ENCODE measurements around the gene SYNGR3.

SYNGR3 gene

DNA sequence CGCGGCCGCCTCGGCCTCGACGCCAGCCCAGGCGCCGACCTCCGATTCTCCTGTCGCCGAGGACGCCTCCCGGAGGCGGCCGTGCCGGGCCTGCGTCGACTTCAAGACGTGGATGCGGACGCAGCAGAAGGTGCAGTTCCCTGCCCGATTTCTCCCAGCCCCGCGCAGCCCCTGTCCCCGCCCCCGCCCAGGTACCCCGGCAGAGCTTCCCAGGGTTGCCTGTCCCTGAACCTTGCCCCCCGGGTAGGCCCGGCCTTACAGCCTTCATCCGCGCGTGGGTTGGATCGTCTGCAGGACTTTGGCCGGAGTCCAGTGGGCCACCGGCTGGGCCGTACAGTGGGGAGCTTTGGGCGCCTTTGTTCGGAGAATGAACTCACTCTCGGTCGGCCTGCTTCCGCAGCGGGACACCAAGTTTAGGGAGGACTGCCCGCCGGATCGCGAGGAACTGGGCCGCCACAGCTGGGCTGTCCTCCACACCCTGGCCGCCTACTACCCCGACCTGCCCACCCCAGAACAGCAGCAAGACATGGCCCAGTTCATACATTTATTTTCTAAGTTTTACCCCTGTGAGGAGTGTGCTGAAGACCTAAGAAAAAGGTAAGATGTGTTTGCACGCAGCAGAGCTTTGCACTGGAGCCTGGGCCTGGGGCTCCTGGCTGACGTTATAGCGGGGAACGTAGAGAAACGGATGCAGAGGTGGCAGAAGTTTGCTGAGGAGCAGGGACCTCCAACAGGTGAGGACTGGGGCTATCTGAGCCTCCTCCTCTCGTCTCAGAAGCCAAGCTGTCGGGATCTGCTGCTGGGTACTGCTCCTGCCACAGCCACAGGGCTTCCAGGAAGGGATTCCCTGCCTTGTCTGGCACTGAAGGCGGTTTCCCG is 5.2 kb upstream of the SYNGR3 start:
- DNase-seq: no peak
- H3K4me1 Mint-ChIP-seq: peaks cover 26% of the 10 kb centered on the region
- peaks cover 68% of the 10 kb centered on the region for H3K27me3 Mint-ChIP-seq (ENCODE audit: low read depth, poor library complexity)
- H3K36me3 Mint-ChIP-seq (ENCODE audit: low read depth): peaks cover 14% of the 10 kb centered on the region
- TF ChIP-seq, protein P1, sequence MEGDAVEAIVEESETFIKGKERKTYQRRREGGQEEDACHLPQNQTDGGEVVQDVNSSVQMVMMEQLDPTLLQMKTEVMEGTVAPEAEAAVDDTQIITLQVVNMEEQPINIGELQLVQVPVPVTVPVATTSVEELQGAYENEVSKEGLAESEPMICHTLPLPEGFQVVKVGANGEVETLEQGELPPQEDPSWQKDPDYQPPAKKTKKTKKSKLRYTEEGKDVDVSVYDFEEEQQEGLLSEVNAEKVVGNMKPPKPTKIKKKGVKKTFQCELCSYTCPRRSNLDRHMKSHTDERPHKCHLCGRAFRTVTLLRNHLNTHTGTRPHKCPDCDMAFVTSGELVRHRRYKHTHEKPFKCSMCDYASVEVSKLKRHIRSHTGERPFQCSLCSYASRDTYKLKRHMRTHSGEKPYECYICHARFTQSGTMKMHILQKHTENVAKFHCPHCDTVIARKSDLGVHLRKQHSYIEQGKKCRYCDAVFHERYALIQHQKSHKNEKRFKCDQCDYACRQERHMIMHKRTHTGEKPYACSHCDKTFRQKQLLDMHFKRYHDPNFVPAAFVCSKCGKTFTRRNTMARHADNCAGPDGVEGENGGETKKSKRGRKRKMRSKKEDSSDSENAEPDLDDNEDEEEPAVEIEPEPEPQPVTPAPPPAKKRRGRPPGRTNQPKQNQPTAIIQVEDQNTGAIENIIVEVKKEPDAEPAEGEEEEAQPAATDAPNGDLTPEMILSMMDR (IDR thresholded peaks at IDR 0.05): no peak
- no peaks in the 10 kb centered on the region for H3K9me3 Mint-ChIP-seq
- H3K27ac Mint-ChIP-seq: peak overlapping the region; percentile 51
- peak overlapping the region; percentile 89 for H3K4me3 Mint-ChIP-seq

DNA sequence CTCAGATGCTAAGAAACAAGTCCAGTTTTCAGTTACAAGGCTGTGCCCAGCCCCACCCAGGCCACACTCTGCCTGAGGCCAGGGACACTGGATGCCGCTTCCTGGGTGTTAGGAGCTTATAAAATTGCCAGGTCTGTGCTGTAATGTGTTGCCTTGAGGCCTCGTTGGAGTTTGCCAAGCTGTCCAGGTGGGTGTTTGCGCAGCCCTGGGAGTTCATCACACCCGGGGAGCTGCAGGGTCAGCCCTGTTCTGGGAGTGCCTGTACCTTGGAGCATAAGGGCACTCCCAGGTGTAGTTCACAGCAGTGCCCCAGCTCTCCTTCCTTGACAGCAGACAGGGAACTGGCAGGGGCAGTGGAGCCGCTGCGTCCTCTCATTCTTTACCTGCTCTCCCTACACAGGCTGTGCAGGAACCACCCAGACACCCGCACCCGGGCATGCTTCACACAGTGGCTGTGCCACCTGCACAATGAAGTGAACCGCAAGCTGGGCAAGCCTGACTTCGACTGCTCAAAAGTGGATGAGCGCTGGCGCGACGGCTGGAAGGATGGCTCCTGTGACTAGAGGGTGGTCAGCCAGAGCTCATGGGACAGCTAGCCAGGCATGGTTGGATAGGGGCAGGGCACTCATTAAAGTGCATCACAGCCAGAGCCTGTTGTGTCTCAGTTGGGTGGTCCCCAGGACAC is 4.2 kb upstream of the SYNGR3 start:
- H3K27ac Mint-ChIP-seq: no peak overlapping the region

DNA sequence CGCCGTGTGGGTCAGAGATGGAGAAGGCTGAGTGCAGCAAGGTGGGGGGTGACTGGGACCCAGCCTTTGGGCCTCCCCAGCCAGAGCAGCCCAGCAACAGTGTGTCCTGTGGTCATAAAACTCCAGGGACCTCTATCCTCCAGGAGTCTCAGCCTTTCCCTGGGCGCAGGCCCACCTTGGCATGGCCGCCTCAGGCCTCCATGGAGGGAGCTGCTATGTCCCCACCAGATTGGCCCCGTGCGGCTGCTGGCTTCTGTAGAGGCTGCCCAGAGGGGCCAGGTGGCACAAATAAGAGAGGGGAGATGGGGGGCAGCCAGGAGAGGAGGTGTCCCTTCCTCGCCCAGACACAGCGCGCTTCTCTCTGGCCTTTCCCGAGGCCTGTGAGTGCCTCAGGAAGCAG is 2.6 kb upstream of the SYNGR3 start:
- Mint-ChIP-seq H3K4me1 (peaks cover 30% of the 10 kb centered on the region), H3K27ac (no peak overlapping the region), H3K36me3 (ENCODE audit: low read depth) (peaks cover 14% of the 10 kb centered on the region), H3K9me3 (no peaks in the 10 kb centered on the region), H3K4me3 (no peak overlapping the region), H3K27me3 (ENCODE audit: low read depth, poor library complexity) (peaks cover 63% of the 10 kb centered on the region)
- TF ChIP-seq, protein P1 (IDR thresholded peaks at IDR 0.05): no peak
- no peak for DNase-seq

More for the DNA sequence above, 4.2 kb upstream of the SYNGR3 start:
- H3K36me3 Mint-ChIP-seq (ENCODE audit: low read depth): peaks cover 14% of the 10 kb centered on the region
- peak overlapping the region; percentile 89 for H3K4me3 Mint-ChIP-seq
- TF ChIP-seq, protein P1 (IDR thresholded peaks at IDR 0.05): no peak
- H3K27me3 Mint-ChIP-seq (ENCODE audit: low read depth, poor library complexity): peaks cover 63% of the 10 kb centered on the region
- H3K9me3 Mint-ChIP-seq: no peaks in the 10 kb centered on the region
- peaks cover 26% of the 10 kb centered on the region for H3K4me1 Mint-ChIP-seq
- DNase-seq: no peak

DNA sequence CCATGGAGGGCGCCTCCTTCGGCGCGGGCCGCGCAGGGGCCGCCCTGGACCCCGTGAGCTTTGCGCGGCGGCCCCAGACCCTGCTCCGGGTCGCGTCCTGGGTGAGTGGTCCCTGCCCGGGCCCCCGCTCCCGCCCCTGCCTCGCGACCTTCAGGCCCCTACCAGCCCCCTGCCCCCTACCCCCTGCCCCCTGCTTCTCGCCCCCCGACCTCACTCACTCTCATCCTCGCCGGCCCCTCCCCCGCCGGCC is 256 bp downstream of the SYNGR3 start:
- TF ChIP-seq, protein P1 (IDR thresholded peaks at IDR 0.05): no peak
- no peak for DNase-seq
- Mint-ChIP-seq H3K27ac (no peak overlapping the region), H3K27me3 (ENCODE audit: low read depth, poor library complexity) (peaks cover 62% of the 10 kb centered on the region), H3K36me3 (ENCODE audit: low read depth) (peaks cover 14% of the 10 kb centered on the region), H3K9me3 (no peaks in the 10 kb centered on the region), H3K4me1 (peaks cover 20% of the 10 kb centered on the region), H3K4me3 (no peak overlapping the region)

DNA sequence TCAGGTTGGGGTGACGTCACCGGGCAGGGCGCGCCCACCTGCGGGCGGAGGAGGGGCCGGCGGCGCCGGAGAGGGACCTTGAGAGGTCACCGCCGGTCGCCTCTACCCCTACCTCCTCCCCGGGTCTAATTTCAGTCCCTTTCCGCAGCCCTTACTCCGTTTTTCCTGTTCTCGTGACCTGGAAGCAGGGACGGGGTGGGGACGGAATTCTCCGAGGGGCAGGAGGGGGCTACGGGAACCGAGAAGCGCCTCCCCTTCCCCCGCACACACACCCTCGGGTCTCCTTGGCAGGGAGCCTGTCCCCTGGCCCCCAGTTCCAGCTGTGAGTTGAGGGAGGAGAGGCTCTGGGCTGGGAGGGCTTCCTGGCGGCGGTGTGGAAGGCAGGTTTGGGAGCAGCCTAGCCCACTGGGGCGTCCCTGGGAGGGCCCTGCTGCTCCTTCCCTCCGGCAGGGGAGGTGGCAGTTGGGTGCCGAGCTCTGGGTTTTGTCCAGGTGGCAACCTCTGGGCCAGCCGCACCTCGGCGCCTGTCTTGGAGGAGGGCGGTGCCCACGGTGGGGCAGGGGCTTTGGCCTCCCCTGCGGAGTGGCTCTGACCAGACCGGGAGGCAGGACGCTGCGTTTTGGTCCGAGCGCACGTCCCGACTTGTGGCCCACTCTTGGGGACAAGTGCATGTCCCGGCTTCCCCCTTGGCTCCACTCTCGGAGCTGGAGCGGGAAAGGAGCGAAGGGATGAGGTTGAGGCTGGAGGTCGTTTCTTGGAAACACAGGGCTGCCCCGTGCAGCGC is 773 bp downstream of the SYNGR3 start:
- Mint-ChIP-seq H3K4me3 (peak overlapping the region; percentile 77), H3K9me3 (no peaks in the 10 kb centered on the region), H3K27ac (no peak overlapping the region), H3K27me3 (ENCODE audit: low read depth, poor library complexity) (peaks cover 62% of the 10 kb centered on the region), H3K4me1 (peaks cover 16% of the 10 kb centered on the region), H3K36me3 (ENCODE audit: low read depth) (peaks cover 19% of the 10 kb centered on the region)
- peak; percentile 76 for DNase-seq
- TF ChIP-seq, protein P1 (IDR thresholded peaks at IDR 0.05): no peak
